ENCODE measurements around the gene GPC2. TPM values are rescaled to one million over a fixed set of nuclear protein-coding genes. Genes with fewer than 3 reads are reported as not detected.
A peak's percentile ranks its signal among the peaks of the same experiment; 100 is the strongest.
"Not testable (repeated sequence)": the region's sequence is repeated elsewhere in the genome, so short reads cannot be mapped to it uniquely, and the experiment has no call there.

The GPC2 gene
- total RNA-seq, 3 donors from 2014 or later (not counting 1 experiment from before 2014, with no cell fraction given), result 1.9 to 2.4 (median 2.3) TPM

DNA sequence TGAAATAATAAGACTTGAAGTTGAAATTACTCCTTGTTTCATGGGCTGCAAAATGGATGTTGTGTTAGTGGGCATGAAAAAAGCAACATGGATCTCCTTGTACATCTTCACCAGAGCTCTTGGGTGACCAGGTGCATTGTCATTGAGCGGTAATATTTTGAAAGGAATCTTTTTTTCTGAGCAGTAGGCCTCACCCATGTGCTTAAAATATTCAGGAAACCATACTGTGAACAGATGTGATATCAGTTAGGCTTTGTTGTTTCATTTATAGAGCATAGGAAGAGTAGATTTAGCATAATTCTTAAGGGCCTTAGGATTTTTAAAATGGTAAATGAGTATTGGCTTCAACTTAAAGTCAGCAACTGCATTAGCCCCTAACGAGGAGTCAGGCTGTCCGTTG is 15.8 kb upstream of the GPC2 start:
- Histone ChIP-seq H3K4me3 (ENCODE audit: low read length) (no peak overlapping the region), H3K27ac (ENCODE audit: low read length) (no peak overlapping the region), H3K27me3 (ENCODE audit: control insufficient read depth, insufficient read depth, low read length) (no peaks in the 10 kb centered on the region), H3K9me3 (ENCODE audit: control insufficient read depth, insufficient read depth, low read length) (no peaks in the 10 kb centered on the region), H3K36me3 (ENCODE audit: control insufficient read depth, insufficient read depth, low read length) (no peaks in the 10 kb centered on the region), H3K4me1 (ENCODE audit: control insufficient read depth, insufficient read depth, low read length) (peaks cover 4% of the 10 kb centered on the region)
- 51% methylated on average over 3 of the region's 3 CpGs for WGBS (ENCODE audit: insufficient coverage)
- ATAC-seq (no peak), DNase-seq (no peak)
- Mint-ChIP-seq H3K4me1 (peaks cover 0 to 7% of the 10 kb centered on the region in 2 donors), H3K4me3 (no peak overlapping the region), H3K36me3 (no peaks in the 10 kb centered on the region), H3K27me3 (ENCODE audit: low read depth in 2 of 2) (no peaks in the 10 kb centered on the region), H3K27ac (no peak overlapping the region), H3K9me3 (no peaks in the 10 kb centered on the region)
- intact Hi-C loops (cut with micrococcal nuclease), result no loop called here
- TF ChIP-seq, protein P1, sequence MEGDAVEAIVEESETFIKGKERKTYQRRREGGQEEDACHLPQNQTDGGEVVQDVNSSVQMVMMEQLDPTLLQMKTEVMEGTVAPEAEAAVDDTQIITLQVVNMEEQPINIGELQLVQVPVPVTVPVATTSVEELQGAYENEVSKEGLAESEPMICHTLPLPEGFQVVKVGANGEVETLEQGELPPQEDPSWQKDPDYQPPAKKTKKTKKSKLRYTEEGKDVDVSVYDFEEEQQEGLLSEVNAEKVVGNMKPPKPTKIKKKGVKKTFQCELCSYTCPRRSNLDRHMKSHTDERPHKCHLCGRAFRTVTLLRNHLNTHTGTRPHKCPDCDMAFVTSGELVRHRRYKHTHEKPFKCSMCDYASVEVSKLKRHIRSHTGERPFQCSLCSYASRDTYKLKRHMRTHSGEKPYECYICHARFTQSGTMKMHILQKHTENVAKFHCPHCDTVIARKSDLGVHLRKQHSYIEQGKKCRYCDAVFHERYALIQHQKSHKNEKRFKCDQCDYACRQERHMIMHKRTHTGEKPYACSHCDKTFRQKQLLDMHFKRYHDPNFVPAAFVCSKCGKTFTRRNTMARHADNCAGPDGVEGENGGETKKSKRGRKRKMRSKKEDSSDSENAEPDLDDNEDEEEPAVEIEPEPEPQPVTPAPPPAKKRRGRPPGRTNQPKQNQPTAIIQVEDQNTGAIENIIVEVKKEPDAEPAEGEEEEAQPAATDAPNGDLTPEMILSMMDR (IDR thresholded peaks at IDR 0.05), result no peak

DNA sequence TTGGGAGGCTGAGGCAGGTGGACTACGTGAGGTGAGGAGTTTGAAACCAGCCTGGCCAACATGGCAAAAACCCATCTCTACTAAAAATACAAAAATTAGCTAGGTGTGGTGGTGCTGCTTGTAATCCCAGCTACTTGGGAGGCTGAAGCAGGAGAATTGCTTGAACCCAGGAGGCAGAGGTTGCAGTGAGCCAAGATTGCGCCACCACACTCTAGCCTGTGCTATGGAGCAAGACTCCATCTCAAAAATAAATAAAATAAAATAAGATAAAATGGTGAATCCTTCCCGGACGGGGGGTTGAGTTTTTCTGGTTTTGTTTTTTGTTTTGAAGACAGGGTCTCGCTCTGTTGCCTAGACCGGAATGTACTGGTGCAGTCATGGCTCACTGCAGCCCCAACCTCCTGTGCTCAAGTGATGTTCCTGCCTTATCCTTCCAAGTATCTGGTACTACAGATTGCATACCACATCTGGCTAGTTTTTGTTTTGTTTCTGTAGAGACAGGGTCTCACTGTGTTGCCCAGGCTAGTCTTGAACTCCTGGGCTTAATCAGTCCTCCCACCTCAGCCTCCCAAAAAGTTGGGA is 15.2 kb upstream of the GPC2 start:
- H3K4me1 Mint-ChIP-seq; H3K9me3 ChIP-seq (ENCODE audit: control insufficient read depth, insufficient read depth, low read length); H3K4me3 Mint-ChIP-seq; DNase-seq; H3K4me1 ChIP-seq (ENCODE audit: control insufficient read depth, insufficient read depth, low read length); H3K36me3 ChIP-seq (ENCODE audit: control insufficient read depth, insufficient read depth, low read length); intact Hi-C loops (cut with micrococcal nuclease); H3K9me3 Mint-ChIP-seq; H3K36me3 Mint-ChIP-seq; H3K4me3 ChIP-seq (ENCODE audit: low read length); H3K27me3 Mint-ChIP-seq (ENCODE audit: low read depth in 2 of 2); H3K27ac Mint-ChIP-seq; H3K27me3 ChIP-seq (ENCODE audit: control insufficient read depth, insufficient read depth, low read length); ATAC-seq: not testable (repeated sequence)
- WGBS (ENCODE audit: insufficient coverage), result 75% methylated on average over 5 of the region's 6 CpGs
- peak overlapping the region; percentile 55 for H3K27ac ChIP-seq (ENCODE audit: low read length)

DNA sequence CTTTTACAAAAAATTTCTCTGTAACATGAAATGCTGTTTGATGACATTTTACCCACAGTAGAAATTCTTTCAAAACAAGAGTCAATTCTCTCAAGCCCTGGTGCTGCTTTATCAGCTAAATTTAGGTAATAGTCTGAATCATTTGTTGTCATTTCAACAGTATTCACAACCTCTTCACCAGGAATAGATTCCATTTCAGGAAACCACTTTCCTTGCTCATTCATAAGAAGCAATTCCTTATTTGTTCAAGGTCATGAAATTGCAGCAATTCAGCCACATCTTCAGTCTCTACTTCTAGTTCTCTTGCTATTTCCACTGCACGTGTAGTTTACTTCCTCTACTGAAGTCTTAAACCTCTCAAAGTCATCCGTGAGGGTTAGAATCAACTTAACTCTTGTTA is 14.6 kb upstream of the GPC2 start:
- Histone ChIP-seq H3K4me1 (ENCODE audit: control insufficient read depth, insufficient read depth, low read length) (peaks cover 4% of the 10 kb centered on the region), H3K4me3 (ENCODE audit: low read length) (no peak overlapping the region), H3K27ac (ENCODE audit: low read length) (peak overlapping the region; percentile 55), H3K27me3 (ENCODE audit: control insufficient read depth, insufficient read depth, low read length) (no peaks in the 10 kb centered on the region), H3K9me3 (ENCODE audit: control insufficient read depth, insufficient read depth, low read length) (no peaks in the 10 kb centered on the region), H3K36me3 (ENCODE audit: control insufficient read depth, insufficient read depth, low read length) (no peaks in the 10 kb centered on the region)
- no peak overlapping the region for H3K27ac Mint-ChIP-seq
- H3K36me3 Mint-ChIP-seq, result no peaks in the 10 kb centered on the region
- H3K4me3 Mint-ChIP-seq, result no peak overlapping the region
- TF ChIP-seq, protein P1 (IDR thresholded peaks at IDR 0.05), result no peak
- intact Hi-C loops (cut with micrococcal nuclease), result loop anchor here (2.0 kb wide), 1 partner anchor 25 kb away; no protein-coding TSS in a partner anchor
- H3K9me3 Mint-ChIP-seq, result no peaks in the 10 kb centered on the region
- 33% methylated on average over 2 of the region's 2 CpGs for WGBS (ENCODE audit: insufficient coverage)
- no peaks in the 10 kb centered on the region for H3K27me3 Mint-ChIP-seq (ENCODE audit: low read depth in 2 of 2)
- peaks cover 0 to 7% of the 10 kb centered on the region in 2 donors for H3K4me1 Mint-ChIP-seq
- no peak for ATAC-seq
- DNase-seq, result no peak

DNA sequence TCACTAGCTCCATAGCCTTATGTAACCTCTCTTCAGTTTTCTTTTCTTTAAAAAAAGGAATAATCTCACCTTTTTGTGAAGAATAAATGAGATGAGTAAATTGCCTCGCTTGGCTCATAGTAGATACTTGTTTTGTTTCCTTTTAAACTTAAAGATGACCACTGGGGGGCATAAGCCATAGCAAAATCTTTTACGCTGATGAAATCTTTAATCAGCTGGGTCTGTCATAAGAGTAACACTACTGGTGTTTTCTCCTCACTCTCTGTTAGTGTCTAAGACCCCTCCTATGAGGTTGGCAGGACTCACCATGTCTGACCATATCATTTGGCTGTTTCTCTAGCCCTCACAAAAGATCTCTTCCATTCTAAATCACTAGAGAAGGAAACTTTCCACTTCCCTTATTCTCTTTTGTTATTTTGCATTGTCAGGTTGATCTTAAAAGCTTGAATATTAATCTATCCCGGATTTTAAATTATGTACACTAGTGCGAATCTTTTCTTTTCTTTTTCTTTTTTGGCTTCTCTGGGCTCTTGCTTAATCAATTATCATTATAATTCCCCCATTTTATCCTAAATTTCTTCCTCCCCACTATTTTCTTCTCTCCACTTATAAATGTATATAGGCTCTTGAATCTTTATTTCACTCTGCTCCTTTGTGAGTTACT is 13.0 kb upstream of the GPC2 start:
- no peak overlapping the region for H3K4me3 ChIP-seq (ENCODE audit: low read length)
- no peak overlapping the region for H3K27ac ChIP-seq (ENCODE audit: low read length)
- no peaks in the 10 kb centered on the region for H3K9me3 Mint-ChIP-seq
- H3K27me3 Mint-ChIP-seq (ENCODE audit: low read depth in 2 of 2), result no peaks in the 10 kb centered on the region
- H3K27me3 ChIP-seq (ENCODE audit: control insufficient read depth, insufficient read depth, low read length), result no peaks in the 10 kb centered on the region
- peaks cover 4% of the 10 kb centered on the region for H3K4me1 ChIP-seq (ENCODE audit: control insufficient read depth, insufficient read depth, low read length)
- peak; percentile 71 to 91 (median 72) for ATAC-seq
- intact Hi-C loops (cut with micrococcal nuclease), result loop anchor here (1.0 to 2.0 kb wide), 2 partner anchors 27 to 217 kb away; no protein-coding TSS in a partner anchor
- peaks cover 0 to 7% of the 10 kb centered on the region in 2 donors for H3K4me1 Mint-ChIP-seq
- 39% methylated on average over 4 of the region's 4 CpGs for WGBS (ENCODE audit: insufficient coverage)
- TF ChIP-seq, protein P1 (IDR thresholded peaks at IDR 0.05), result peak; percentile 61
- no peak overlapping the region for H3K4me3 Mint-ChIP-seq
- DNase-seq, result peak in 1 of 2 donors; percentile 76
- H3K36me3 Mint-ChIP-seq, result no peaks in the 10 kb centered on the region
- no peaks in the 10 kb centered on the region for H3K9me3 ChIP-seq (ENCODE audit: control insufficient read depth, insufficient read depth, low read length)
- H3K27ac Mint-ChIP-seq, result peak overlapping the region in 1 of 2 donors; percentile 25
- H3K36me3 ChIP-seq (ENCODE audit: control insufficient read depth, insufficient read depth, low read length), result no peaks in the 10 kb centered on the region
